Stimulated activated CD8-positive, alpha-beta memory T cell treated with anti-CD3 and anti-CD28 coated beads, Interleukin-4, amount 100 ng/mL, for 24 hours (primary cell): Measurements from ENCODE around the gene EIF4G3.
"Not testable (repeated sequence)": the region's sequence is repeated elsewhere in the genome, so short reads cannot be mapped to it uniquely, and the experiment has no call there.

ENCODE experiments used
- DNase-seq: peaks from one replicate; pipeline ENCODE4 v3.0.0-alpha.2; 2020; ENCODE audit warnings: low read depth

EIF4G3 gene

DNA sequence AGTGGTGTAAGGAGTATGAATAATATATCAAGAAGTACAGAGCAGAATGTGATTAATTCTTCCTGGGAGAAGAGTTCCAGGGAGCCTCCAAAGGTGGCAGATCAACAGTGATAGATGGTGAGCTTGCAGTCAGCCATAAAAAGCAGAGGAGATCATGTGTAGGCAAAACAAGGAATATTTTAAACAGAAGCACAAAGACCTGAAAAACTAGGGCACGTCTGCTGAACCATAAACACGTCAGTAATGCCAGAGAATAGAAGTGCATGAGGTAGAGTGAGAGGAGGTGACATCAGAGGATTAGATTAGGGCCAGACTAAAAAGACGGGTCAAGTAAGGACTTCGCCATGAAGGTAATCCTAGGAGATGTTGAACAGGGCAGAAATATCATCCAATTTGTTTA lies 151.8 kb downstream of the EIF4G3 start:
- DNase-seq, result no peak

DNA sequence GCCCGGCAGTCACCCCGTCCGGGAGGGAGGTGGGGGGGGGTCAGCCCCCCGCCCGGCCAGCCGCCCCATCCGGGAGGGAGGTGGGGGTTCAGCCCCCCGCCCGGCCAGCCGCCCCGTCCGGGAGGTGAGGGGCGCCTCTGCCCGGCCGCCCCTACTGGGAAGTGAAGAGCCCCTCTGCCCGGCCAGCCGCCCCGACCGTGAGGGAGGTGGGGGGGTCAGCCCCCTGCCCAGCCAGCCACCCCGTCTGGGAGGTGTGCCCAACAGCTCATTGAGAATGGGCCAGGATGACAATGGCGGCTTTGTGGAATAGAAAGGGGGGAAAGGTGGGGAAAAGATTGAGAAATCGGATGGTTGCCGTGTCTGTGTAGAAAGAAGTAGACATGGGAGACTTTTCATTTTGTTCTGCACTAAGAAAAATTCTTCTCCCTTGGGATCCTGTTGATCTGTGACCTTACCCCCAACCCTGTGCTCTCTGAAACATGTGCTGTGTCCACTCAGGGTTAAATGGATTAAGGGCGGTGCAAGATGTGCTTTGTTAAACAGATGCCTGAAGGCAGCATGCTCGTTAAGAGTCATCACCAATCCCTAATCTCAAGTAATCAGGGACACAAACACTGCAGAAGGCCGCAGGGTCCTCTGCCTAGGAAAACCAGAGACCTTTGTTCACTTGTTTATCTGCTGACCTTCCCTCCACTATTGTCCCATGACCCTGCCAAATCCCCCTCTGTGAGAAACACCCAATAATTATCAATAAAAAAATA lies 152.4 kb downstream of the EIF4G3 start:
- DNase-seq, result not testable (repeated sequence)

DNA sequence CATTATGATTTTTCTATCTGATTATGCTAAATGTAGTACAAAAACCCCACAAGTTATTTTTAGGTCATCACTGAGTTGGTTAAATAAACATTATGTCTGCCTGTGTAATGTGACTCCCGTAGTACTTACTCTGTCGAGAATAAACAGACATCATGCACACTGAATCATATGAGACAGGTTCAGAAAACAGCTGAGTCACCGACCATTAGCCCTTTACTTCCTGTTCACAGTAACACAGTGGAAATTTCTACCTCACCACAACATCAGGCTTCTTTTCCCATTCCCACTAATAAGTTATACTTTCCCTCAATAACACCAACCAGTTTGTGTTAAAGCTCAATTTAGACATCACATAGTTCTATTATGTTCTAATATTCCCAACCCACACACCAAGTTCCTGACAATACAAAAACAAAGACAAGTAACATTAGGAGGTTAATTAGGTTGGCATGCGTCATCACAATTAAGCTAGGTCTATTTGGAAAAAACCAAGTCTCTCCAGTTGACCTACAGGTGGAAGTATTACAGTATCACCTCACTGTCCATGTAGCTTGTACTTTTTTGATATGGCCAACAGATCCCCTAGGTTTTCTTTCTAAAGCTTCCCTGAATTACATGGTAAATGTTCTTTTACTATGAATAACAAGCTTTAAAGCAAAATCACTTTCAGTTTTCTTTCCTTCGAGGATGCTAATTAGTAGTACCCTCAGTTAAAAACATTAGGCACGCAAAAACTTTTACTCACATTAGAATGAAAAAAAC lies 154.2 kb downstream of the EIF4G3 start:
- DNase-seq, result no peak

DNA sequence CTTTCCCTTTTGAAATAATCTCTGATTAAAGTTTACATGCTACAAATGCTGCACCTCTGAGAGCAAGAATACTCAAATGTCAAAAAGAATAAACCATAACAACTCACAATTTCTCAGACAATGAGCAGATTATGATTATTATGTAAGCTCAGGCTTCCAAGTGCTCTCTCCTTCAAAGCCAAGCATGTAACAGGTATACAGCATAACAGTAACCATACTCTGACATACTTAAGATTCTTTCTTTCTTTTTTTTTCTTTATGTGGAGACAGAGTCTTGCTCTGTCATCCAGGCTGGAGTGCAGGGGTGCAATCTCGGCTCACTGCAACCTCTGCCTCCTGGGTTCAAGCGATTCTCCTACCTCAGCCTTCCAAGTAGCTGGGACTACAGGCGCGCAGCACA lies 155.4 kb downstream of the EIF4G3 start:
- DNase-seq, result no peak

DNA sequence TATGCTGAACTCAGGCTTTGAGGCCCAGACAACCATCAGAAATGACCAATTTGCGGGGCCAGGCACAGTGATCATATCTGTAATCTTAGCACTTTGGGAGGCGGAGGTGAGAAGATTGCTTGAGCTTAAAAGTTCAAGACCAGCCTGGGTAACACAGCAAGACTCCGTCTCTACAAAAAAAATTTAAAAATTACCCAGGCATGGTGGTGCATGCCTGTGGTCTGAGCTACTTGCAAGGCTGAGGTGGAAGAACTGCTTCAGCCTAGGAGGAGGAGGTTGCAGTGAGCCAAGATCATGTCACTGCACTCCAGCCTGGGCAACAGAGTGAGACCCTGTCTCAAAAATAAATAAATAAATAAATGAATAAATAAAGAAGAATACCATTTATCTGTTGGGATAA lies 156.5 kb downstream of the EIF4G3 start:
- DNase-seq, result no peak

DNA sequence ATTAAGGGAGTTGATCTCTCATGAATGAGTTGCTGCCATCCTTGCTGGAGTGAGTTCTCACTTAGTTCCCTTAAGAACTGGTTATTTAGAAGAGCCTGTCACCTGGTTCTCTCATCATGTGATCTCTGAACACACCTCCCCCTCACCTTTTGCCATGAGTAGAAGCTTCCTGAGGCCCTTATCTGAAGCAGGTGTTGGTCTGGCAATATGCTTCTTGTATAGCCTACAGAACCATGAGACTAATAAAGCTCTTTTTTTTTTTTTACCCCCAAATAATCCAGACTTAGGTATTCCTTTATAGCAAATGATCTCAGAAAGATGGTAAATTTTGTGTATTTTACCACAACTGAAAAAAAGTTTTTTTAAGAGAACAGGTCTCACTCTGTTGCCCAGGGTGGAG lies 158.0 kb downstream of the EIF4G3 start:
- DNase-seq, result no peak

DNA sequence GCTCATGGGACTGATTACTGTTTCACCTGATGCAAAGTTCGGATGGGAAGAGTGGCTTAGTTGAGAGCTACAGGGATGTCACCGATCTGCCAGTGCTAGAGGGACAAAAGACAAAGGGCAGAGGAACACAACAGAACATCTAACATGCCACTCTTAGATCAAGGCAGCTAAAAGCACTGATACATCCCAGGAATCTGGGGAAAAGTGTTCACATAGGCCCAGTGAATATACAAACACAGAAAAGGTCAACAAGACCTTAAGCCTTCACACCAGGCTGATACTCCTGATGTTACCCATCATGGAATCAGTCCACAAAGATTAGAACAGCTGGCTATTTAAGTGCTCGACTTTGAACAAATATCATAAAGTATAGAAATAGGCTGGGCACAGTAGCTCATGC lies 163.2 kb downstream of the EIF4G3 start:
- DNase-seq, result no peak

DNA sequence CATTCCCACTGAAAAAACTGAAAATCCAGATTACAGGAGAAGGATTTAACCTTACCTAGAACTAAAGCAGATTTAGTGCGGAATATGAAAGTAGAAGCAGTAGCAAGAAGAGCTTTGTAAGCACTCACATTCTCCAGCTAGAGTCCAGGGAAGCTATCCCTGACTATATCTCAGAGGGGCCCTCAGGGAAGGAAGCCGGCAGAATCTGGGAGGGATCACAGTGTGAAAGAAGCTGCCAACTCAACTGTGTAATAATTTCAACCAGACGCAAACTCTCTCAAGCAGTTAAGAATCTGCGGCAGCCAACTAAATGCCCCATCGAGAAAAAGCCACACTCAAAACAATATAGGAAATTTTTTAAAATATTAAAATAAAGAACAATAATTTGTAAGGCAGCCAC lies 163.8 kb downstream of the EIF4G3 start:
- no peak for DNase-seq

DNA sequence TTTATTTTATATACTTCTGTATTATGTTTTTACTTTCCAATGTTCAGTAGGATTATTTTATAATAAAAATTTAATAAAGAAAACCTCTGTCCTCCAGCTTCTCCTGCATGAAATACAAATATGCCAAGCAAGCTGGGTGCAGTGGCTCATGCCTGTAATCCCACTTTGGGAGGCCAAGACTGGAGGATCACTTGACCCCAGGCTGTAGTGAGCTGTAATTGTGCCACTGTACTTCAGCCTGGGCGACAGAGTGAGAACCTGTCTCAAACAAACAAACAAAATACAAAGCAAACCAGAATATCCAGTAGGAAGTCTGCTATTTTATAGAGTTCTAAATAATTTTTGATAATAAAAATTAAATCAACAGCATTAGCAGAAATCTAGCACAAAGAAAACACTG lies 168.8 kb downstream of the EIF4G3 start:
- DNase-seq, result no peak

DNA sequence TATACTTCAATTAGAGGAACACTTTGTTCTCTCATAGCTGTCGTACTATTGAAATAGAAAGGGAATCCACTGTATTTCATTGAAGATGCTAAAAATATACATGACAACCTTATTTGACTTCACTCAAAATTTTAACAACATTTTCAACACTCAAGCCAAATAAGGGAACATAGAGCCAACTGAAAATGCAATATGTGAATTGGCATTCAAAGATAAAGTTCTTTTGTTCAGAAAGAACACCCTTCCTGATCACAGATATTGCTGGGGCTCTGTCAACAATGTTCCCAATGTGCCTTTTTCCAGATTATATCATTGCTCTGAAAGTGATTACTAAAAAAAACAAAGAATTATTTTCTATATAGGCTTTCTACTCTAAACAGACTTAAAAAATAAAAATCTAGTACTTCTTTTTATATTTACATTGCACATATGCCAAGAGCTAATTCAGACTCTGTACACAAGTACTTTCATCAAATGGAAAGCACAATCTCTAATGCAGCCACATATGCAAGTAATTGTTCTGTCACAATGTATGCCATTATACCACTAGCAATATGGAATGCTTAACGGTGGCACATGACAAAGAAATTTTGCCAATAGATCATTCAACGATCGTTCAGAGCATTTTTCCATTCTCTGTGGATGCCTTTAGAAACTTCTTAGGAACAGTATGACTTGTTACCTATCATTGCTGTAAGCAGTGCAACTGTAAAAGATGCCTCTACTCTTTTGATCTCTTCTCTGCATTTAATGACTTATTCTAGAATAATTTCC lies 171.0 kb downstream of the EIF4G3 start:
- no peak for DNase-seq

DNA sequence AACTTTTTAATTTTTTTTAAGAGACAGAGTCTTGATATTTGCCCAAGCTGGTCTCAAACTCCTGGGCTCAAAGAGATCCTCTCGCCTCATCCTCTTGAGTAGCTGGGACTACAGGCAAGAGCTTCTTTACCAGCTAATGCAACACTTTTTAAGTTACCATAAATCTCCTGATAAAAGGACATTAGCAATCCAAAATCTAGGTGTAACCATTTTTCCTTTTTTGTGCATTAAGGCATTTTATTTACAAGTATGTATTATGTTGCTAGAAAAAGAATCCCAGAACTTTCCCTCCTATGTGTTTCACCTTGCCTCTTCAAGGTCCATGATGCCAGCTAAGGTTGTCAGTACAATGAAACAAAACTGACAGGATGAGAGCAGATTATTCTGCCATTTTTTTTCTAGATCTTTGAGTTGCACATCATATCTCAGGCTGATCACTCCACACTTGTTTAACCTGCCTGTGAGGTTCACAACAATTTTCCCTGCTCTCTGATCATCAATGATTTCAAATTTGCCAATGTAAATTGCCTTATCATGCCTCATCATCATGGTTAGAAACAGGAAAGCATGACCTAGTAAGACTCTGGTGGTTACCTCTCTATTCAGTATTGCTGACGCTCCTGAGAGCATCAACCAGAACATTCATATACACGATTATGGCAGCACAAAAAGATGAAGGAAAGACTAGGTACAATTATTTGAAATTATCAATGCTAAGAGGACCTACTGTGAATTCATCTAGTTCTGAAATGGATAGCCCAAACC lies 173.2 kb downstream of the EIF4G3 start:
- no peak for DNase-seq

DNA sequence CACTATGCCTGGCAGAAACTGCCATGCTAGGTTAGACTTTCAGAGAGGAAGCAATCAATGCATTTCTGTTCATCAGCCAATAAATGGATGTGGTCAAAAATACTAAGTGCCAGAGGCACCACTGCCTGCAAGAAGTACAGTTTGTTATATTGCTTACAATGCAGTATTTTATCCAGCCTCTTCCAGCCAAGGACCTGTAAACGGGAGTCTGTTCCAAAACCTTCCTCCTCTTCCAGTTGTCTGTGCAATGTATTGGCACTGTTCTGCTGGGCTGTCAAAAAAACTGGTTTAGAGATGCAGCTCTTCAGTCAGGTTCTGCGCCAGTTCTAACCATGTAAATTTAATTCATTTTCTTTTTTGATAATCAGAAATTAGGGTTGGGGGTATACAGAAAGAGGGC lies 175.7 kb downstream of the EIF4G3 start:
- no peak for DNase-seq

DNA sequence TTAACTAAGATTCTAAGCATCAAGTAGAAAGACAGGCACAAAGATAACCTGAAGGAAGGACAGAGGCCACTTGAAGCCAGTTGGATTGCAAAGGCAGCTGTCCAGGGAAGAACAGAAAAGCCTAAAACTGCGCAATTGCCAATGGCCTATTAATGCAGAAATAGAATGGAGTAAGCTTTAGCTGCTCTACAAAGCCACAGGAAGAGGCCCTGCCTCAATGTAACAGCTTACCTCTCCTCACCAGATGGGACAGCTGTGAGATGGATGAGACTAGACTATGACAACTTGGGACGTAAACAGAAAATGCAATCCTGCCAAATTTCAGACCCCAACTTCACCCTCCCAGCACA lies 176.5 kb downstream of the EIF4G3 start:
- no peak for DNase-seq

DNA sequence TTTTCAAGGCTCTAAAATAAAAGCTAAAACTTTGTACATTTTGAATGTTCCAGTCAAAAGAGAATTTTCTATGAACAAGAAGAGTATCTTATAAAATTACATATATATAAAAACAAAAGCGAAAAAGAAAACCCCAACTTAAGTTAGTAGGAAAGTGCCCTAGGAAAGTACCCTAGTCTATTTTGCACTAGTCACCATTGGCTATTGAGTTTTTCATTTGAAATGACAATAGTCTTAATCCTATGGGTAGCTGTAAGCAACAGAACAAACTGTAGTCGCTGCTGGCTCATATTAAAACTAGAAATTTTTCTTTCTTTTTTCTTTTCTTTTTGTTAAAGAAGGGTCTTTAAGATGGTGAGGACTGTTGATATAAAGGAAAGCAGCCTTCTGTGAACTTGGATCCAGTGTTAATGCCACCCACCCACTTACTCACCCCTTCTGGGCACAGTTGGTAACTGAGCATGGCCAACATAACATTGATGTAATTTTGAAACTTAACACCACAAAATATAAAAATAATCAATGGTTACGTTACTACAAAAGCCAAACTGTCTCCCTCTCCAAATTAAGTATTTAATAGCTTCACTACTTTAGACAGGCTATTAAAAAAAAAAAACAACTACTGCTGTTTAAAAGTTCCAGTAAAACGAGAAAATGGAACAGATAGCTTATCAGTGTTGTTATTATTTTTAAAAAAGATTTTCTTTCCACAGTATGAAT lies 177.0 kb downstream of the EIF4G3 start:
- no peak for DNase-seq

DNA sequence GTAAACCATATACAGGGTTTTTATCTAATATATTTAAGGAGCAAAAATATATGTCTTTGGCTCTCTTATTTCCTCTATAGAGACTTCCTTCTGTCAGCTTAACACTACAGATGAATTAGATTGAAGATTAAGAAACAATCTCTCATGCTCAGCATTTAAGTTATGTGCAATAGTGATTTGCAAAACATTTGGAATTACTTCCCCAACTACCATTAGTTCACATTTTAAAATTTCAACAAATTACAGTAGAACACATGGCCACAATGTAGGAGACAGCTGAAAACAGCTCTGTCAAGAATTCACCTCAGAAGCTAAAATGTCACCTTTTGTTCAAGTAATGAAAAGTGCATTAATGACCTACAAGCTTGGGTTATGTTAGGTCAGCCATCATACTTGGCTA lies 177.9 kb downstream of the EIF4G3 start:
- DNase-seq, result no peak

DNA sequence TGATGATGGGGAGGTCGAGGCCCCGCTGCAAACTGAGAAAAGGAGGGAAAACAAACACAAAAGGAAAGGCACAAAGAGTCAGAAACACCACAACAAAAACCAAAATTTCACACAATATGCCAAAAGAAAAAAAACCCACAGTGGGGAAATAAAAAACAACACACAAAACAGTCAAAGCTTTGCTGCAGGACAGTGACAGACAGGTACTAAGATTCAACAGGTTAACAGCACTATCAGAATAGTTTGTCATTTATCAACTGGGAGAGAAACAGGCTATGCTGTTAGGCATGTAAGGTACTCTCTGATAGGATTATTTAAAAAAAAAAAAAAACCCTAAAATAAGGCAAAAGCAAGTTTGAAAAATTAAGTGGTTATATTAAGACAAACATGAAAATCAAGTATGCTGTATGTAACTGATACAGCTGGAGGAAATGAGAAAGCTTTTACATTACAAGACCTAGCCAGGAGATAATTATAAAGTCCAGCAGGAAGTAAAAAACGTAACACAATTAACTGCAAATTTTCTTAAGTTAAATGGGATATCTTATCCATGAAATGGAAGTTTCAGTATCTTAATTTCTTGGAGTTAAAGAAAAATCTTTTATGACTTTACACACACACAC lies 179.0 kb downstream of the EIF4G3 start:
- DNase-seq, result no peak

DNA sequence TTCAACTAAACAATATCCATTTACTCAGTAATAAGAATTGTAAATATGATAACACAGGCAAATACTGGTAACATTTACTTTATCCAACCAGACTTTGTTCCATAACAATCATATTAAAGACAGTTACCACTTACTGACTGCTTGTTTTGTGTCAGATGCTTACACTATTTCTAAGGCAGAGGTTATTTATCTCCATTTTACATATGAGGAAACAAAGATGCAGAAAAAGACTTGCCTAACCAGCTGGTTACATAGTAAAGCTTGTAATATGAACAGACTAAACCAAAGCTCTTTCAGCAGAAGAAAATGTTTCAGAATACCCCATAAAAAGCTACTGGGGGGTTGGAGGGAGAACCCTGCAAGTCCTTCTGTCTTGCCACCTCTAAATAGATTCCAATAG lies 180.1 kb downstream of the EIF4G3 start:
- DNase-seq, result no peak

DNA sequence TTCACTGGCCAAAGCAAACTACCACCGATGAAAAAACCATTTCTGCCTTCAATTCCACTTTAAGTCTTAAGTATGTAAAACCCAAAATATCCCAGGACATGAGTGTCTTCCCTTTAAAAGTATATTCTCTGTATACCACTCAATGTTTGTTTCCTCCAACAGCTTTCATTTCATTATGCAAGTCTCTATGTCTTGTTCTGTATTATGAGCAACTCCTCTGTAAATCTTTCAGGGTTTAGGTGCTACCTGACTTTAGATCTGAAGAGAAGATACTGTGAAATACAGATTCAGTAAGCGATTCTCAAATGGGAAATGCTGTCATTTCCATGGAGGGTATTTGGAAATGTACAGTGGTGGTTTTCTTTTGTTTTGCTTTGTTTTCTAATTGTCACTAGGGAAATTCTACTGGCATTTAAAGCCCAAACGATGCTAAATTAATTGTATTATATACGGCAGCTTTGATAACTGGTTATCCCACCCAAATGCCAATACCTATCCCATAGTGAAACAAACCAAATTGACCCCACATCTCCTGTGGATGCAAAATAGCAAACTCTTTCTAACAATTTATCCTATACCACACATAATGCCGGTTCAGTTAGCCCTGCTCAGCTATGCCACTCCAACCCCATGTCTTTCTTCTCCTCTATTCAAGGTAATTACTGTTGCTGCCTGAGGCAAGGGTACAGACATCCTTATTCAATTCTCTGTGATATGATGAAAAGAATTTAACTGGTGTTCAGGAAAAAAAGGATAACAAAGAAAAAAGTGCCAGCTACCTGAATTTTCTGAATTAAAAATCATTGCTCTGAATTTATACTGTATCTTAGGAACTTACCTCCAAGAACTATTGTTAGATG lies 182.8 kb downstream of the EIF4G3 start:
- DNase-seq, result no peak

DNA sequence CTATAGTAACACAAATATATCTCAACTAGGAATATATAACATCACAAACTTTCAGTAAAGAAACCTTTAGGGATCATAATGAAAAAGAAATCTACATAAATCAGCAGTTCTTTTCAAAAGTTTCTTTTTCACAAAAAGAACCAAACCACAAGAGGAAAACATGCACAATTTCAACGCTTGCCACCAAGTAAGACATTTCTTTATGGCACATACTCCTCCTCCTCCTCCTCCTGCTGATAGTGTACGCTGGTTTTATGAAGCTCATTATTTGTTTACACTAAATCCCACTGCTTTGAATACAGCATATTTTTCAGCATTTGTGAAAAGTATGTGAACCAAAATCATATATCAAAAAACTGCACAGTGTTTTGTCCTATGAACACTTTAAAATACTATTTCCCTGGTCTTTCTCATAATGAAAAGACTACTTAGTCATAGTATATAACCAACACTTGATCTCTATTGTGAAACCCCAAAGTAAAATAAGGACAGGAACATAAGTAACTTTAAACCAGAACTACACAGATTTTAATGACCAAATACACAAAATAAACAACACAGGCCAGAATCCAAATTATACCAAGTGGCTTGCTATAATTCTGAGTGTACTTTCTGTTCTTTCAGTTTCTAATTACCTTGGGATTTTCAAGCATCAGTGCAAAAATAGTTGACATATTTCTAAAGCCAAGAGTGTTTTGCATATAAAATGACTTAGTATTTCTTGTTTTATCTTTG lies 184.2 kb downstream of the EIF4G3 start:
- no peak for DNase-seq

DNA sequence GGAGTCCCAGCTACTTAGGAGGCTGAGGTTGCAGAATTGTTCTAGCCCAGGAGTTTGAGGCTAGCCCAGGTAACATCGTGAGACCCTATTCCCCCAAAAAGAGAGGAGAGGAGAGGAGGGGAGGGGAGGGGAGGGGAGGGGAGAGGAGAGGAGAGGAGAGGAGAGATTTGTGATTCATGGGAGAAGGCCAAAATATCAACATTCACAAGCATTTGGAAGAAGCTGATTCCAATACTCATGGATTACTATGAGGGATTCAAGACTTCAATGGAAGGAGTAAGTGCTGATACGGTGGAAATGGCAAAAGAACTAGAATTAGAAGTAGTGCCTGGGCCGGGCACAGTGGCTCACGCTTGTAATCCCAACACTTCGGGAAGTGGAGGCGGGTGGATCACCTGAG lies 187.8 kb downstream of the EIF4G3 start:
- DNase-seq, result no peak
